NOMO-1 treated with DMSO at 0.1 percent for 48 hours (cell line): ENCODE data around the gene CTXND1.
A peak's percentile ranks its signal among the peaks of the same experiment; 100 is the strongest.
"Not testable (repeated sequence)": the region's sequence is repeated elsewhere in the genome, so short reads cannot be mapped to it uniquely, and the experiment has no call there.

Source experiments
- DNase-seq: peaks from one replicate; lab custom pipeline; 2025; ENCODE audit not compliant: unreplicated experiment; lab: John Stamatoyannopoulos, UW

Gene CTXND1

GRCh38 chr15:80252121-80252518, at the start of gene CTXND1:
Gene CTXND1 (minus strand): TSS chr15:80252213. CDS start chr15:80201949, 50,264 bp downstream.
- no peak for DNase-seq

- no peak for DNase-seq
These were observed 49.5 kb upstream of the CTXND1 start for GRCh38 chr15:80301472-80301871.

DNA sequence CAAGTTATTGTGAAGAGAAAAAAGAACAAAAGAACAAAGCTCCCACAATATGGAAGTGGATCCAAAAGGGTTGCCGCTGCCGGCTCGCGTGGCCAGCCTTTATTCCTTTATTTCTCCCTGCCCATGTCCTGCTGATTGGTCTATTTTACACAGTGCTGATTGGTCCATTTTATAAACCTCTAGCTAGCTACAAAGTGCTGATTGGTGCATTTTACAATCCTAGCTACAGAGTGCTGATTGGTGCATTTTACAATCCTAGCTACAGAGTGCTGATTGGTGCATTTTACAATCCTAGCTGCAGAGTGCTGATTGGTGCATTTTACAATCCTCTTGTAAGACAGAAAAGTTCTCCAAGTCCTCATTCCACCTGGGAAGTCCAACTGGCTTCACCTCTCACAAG, 43.8 kb upstream of the CTXND1 start:
- DNase-seq = not testable (repeated sequence)

DNA sequence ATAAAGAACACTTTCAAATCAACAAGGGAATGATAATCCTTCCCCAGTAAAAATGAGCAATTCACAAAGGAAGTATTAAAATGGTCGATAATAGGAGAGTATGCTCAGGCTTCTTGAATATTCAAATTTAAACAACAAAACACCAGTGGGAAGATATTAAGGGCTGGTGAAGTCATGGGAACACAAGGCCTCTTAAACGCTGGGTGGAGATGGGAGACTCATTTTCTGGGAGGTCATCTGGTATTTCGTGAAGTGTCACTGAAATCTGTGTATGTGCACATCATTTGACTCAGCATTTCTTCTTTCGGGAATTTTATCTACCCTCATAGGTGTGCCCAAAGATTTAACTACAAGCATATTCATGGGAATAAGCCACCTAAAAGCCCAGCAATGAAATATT, 40.1 kb upstream of the CTXND1 start:
- no peak for DNase-seq

- DNase-seq = peak; percentile 13
These were observed 38.9 kb upstream of the CTXND1 start for GRCh38 chr15:80290891-80291290.

DNA sequence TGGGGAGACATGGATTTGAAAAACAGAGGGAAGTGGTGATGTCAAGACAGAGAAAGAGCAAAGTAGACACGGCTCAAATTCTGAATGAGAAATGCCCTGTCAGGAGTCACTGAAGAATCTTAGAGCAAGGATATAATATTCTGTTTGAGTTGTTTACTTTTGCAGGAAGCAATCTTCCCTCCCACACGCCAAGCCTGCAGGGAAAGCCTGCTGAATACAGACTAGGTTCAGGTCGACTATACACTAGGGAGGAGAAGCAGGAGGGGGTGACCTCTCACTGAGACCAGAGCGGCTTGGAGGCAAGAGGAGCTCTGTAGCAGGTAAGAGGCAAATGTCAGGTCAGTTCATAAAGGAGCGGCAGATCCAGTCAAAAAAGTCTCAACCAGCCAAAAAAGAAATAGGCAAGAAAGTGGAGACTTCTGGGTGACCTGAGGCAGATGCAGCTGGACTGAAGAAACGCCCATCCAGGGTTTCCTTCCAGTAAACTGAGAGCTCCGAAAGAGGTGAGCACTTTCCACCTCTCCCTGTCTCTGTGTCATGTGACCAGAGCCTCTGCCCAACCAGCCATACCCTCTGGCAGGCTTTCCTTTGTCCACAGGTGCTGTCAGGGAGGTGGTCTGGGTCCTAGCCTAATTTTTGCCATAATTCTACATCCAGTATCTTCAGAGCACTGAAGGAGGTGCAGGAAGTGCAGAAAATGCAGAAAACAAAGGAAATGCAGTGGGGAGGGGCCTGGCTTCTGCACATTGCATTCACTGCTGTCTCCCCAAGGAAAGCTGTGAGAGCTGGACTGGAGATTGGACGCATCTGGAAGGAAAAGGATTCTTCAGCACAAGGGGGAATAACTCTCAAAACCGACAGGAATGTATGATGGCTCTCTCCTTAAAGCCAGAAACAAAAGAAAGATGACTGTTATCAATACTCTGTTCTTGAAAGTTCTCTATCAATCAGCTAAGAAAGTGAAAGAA, 37.8 kb upstream of the CTXND1 start:
- DNase-seq = no peak

DNA sequence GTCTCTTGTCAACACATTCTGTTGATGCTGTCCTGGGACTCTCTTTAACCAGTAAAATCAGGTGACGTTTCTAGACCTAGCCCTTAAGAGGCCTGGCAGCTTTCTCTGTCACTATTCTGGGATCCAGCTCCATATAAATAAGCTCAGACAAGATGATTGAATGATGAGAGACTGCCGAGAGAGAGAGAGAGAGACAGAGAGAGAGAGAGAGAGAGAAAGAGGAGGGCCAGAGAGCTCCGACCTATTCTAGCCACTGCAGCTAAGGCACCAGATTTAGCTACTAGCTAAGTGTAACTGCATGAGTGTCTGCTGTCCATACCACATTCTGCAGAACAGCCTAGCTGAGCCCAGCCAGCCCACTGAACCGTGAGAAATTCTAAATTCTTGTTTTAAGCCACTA, 36.1 kb upstream of the CTXND1 start:
- DNase-seq = no peak

DNA sequence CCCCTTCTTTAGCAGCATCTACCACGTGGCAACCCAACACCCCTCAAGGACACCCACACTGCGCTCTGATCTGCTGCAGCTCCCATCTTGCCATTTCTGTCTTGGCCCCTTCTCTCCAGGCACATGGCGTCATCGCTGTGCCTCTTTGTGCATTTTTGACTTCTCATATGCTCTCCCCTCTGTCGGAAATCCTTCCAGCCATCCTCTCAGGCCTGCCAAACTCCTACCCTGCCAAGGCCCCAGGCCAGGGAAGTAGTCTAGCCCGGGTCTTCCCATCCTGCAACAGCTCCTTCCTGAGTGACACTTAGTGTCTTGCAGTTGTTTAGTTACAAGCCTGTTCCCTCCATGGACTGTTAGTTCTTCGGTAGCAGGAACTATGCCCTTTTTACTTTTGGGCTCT, 34.0 kb upstream of the CTXND1 start:
- no peak for DNase-seq

DNA sequence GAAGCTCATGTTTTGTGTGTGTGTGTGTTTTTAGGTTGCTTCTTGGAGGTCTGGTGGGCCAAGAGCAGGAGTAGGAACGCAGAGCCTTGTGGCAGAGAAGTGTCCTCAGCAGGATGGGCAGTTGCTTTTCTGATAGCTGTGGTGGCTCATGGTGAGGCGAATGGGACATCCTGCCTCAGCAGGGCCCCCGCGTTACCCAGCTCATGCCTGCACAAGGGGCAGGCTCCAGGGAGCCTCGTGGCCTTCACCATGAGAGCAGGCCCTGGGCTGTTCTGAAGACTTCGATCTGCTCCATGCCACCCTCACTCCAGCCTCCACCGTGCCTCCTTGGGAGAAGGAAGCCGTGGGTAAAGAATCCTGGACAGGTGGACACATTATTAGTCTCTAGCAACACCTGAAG, 33.4 kb upstream of the CTXND1 start:
- no peak for DNase-seq

DNA sequence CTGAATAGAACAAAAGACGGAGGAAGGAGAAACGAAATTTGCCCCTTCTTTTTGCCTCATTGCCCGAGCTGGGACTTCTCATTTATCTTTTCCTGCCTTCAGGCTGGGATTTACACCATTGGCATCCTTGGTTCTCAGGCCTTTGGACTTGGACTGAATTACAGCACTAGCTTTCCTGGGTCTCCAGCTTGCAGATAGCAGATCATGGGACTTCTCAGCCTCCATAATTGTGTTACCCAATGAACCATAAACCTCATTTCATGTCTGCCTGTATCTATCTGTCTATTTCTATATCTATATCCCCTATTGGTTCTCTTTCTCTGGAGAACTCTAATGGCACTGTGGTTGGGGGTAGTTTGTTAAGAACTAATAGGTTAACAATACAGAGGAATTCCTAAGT, 31.5 kb upstream of the CTXND1 start:
- DNase-seq = no peak

GRCh38 chr15:80277147-80277546, 25.1 kb upstream of the CTXND1 start:
- no peak for DNase-seq

DNA sequence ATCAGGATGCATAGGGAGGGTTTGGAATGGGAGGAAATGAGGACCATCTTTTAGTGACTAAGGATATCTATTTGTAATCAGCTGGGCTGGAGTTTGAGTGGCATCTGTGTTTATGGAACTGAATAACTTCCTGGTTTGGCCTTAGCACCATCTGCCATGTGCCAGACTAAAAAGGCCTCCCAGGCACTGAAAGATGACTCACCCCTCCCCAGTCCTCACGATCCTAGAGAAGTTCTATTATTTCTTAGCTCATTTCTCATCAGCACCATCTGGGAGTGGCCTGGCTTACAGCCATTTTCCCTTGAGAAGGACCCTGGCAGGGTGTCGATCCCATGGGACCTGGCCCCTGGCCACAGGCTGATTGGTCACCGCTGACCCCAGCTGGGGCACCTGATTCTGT, 23.9 kb upstream of the CTXND1 start:
- DNase-seq = no peak

DNA sequence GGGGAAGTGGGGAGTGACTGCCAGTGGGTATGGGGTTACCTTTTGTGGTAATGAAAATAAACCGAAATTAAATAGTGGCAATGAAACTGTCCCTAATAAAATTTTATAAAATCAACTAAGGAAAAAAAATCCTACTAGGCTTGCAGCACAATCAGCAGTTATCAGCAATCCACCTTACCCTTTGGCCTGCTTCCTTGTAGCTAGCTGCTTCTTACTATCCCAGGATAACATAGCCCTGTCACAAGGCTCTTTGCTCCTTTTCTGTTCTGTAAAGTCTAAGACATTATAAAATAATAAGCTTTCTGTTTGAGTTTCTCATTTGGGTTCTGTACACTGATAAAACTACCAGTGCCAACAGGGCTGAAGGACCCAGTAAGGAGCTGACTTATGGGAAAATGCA, 23.0 kb upstream of the CTXND1 start:
- no peak for DNase-seq

- no peak for DNase-seq
These were observed 22.5 kb upstream of the CTXND1 start for GRCh38 chr15:80274554-80274953.

DNA sequence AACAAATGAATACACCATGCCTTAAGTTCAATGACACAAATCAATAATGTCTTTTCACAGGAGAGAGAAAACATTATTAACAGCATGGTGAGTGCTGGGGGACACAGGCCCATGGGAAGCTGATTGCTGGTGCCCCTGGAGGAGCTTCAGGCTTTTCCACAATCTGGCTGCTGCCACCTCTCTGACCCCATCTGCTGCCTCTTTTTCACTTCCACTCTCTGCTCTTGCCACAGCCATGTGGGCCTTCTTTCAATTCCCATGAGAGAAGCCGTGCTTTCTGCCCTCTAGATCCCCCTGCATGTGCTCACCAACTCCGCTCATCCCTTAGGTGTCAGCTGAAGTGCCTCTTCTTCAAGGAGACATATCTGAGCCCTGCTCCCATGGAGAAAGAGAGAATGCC, 21.0 kb upstream of the CTXND1 start:
- no peak for DNase-seq

DNA sequence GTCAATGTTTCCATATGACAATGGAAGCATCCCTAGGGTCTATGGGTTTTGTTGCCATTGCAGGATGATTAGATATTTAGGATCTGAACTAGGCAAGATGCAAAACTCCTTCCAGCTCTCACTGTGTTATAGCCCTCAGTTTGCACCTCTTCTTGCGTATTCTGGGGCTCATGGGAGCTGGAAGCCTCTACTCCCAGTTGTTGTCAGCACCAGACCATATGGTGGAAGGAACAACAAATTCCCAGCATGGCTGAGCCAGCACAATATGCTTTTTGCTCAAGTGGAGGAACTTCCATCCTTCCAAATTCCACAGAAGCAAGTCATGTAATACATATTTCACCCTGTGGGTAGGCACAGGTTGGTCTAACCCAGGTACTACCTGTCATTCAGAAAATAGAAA, 18.5 kb upstream of the CTXND1 start:
- DNase-seq = no peak

- DNase-seq = no peak
These were observed 16.1 kb upstream of the CTXND1 start for GRCh38 chr15:80268101-80268500.

DNA sequence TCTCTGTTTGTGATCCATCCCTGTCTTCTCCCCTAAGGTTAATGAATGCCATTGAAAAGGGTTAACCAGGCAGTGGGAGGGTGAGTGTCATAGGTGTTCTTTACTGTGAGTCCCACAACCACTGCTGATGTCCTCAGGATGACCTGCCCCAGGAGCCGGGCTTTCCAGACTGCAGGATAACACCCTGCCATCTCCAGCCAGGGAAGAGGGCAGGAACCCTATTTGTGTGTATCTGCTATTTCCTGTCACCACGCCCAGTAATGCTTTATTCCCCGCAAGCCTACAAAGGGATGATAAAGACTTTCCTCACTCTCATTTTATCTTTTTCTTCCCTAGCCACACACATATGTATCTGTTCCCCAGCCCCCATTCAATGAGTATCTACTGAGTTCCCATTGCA, 15.6 kb upstream of the CTXND1 start:
- no peak for DNase-seq

DNA sequence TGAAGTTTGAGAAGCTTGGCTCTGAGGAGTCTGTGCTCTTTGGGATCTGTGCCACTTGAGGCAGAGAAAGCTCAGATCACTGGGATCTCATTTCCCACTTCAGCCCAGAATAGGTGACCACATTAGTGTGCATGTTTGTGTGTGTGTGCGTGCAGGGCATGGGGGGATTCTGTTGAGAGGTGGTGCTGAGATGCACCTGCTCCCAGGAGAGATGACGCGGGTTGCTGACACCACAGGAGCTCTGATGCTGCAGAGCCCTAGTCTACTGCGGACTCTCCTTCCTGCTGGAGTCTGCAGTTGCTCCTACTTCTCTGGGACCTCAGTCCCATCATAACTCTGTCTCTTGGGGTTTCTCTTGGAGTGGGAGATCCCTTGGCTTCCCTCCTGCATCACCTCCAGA, 14.7 kb upstream of the CTXND1 start:
- no peak for DNase-seq

DNA sequence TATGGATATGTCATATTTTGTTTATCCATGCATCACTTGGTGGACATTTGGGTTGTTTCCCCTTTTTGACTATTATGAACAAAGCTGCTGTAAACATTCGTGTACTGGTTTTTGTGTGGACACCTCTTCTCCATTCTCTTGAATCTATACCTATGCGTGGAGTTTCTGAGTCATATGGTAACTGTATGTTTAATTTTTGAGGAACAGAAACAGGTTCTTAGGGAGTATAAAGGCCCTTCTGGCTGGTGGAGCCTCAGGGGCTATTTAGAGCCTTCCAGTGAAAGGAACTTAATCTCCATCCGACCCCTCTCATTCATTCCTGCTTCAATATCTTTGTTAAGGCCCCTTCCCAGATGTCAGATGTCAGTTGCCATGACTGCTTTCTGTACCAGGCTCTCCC, 14.1 kb upstream of the CTXND1 start:
- peak; percentile 90 for DNase-seq

DNA sequence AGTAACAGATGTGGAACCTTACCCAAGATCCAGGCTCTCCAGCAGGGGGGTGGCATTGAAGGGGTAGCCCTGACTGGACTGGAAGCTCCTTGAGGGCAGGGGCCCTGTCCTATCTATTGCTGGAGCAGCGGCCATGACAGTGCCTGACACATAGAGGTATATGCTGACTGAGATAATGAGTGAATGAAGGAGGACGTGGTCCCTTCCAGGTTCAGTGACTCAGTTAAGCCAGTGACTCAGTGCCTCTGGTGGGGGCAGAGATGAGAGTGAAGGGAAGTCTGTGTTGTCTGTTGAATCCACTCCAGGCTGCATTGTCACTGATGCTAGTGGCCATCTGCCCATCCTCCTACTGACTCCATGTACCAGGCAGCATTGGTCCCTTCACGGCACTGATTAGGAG, 13.0 kb upstream of the CTXND1 start:
- DNase-seq = no peak

GRCh38 chr15:80264031-80264430, 12.0 kb upstream of the CTXND1 start:
- no peak for DNase-seq

DNA sequence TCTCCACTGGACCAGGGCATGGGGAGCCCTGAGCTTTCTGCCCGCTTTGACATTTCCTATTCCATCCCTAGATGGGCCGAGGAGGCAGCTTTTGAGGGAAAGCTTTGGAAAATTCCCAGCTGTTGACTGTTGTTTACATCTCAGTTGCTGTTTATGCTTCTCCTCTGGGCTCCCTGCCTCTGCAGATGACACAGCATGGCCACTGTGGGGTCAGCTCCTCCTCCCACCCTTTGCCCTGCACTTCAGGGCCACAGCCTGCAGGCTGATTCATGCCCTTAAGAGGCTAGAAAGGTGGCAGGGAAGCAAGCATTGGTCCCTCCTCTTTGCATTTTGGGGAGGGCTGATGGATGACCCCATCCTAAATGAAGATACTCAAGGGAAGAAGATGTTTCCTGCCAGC, 8.5 kb upstream of the CTXND1 start:
- DNase-seq = no peak
